ENCODE measurements around the gene MORF4L1.

GRCh38 chr15:78855746-78856145 lies 16.9 kb upstream of the MORF4L1 start:
- TF ChIP-seq, protein P1, sequence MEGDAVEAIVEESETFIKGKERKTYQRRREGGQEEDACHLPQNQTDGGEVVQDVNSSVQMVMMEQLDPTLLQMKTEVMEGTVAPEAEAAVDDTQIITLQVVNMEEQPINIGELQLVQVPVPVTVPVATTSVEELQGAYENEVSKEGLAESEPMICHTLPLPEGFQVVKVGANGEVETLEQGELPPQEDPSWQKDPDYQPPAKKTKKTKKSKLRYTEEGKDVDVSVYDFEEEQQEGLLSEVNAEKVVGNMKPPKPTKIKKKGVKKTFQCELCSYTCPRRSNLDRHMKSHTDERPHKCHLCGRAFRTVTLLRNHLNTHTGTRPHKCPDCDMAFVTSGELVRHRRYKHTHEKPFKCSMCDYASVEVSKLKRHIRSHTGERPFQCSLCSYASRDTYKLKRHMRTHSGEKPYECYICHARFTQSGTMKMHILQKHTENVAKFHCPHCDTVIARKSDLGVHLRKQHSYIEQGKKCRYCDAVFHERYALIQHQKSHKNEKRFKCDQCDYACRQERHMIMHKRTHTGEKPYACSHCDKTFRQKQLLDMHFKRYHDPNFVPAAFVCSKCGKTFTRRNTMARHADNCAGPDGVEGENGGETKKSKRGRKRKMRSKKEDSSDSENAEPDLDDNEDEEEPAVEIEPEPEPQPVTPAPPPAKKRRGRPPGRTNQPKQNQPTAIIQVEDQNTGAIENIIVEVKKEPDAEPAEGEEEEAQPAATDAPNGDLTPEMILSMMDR (IDR thresholded peaks at IDR 0.05 in 4 of 5, conservative IDR thresholded peaks at IDR 0.05 in 1 of 5), result no peak
- TF ChIP-seq POLR2A (IDR thresholded peaks at IDR 0.05), result no peak

All from gastrocnemius medialis (tissue), 4 donors.